Lower lobe of right lung (tissue), 2 donors: Measurements from ENCODE around the gene SMPD3. TPM values are rescaled to one million over a fixed set of nuclear protein-coding genes. Genes with fewer than 3 reads are reported as not detected.

Source experiments
- ATAC-seq, 2 donors: fragments of 200-7000 bp; cut with Tn5 transposase; one replicate each; pipeline ENCODE4 v1.9.1; 2020 to 2022; ENCODE audit warnings: mild to moderate bottlenecking in 2 of 2, moderate library complexity in 2 of 2
- DNase-seq: peaks from one replicate; pipeline ENCODE4 v3.0.0-alpha.2; 2020
- H3K27ac ChIP-seq: fragments of 200-600 bp; one replicate; pipeline ENCODE4 v1.8.0; 2022
- H3K27me3 ChIP-seq: fragments of 200-600 bp; one replicate; pipeline ENCODE4 v1.8.0; 2022; ENCODE audit warnings: low read depth
- H3K36me3 ChIP-seq: fragments of 200-600 bp; one replicate; pipeline ENCODE4 v1.8.0; 2022; ENCODE audit warnings: mild to moderate bottlenecking
- H3K4me1 ChIP-seq: fragments of 200-600 bp; one replicate; pipeline ENCODE4 v1.8.0; 2022
- H3K4me3 ChIP-seq: fragments of 200-600 bp; one replicate; pipeline ENCODE4 v1.8.0; 2022; ENCODE audit warnings: mild to moderate bottlenecking
- H3K9me3 ChIP-seq: fragments of 200-600 bp; one replicate; pipeline ENCODE4 v1.8.0; 2022
- intact Hi-C: fragments of 100-400 bp; cut with DNase I; formaldehyde crosslinking; loops from one replicate; pipeline ENCODE4 v1.11.0; 2022
- total RNA-seq: library from RNA; stranded (reverse); fragmentation: NEBNext Ultra II Directional; extraction: Animal tissue kit (Norgen Biotek cat#: 25700); gene quantifications from one replicate; pipeline ENCODE4 v1.2.1, GENCODE V29; 2021
- TF ChIP-seq, protein P1 (sequence below): fragments of 200-600 bp; IDR thresholded peaks from one replicate; pipeline ENCODE4 v1.8.0; 2022; ENCODE audit warnings: antibody characterized with exemption, mild to moderate bottlenecking
- donor health status: DM: no; HTN: yes; CAD: no; lungs with severe emphysema.

SMPD3 gene
- total RNA-seq, 1 donor from 2014 or later = 3.6 TPM

DNA sequence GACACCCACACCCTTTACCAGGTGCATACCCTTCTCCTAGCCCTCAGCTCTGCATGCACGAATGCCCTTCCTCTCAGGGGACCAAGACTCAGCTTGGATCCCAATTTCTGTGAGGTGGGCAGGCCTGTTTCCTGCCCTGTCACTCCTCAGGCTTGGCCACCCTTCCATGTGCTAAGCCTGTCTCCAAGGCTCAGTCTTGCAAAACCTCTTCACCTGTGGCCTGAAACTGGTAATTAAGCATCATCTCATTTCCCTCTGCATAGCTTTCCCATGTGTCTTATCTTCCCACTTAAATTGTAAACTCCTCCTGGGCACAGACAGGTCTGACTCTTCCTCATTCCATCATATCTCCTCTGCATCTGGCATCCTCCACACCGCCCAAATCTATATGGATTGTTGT, 31.0 kb upstream of the SMPD3 start:
- Histone ChIP-seq H3K4me1 (peaks cover 12% of the 10 kb centered on the region), H3K27ac (no peak overlapping the region), H3K9me3 (no peaks in the 10 kb centered on the region), H3K36me3 (no peaks in the 10 kb centered on the region), H3K4me3 (no peak overlapping the region), H3K27me3 (no peaks in the 10 kb centered on the region)
- intact Hi-C loops = no loop called here
- DNase-seq (no peak), ATAC-seq (no peak)
- TF ChIP-seq, protein P1, sequence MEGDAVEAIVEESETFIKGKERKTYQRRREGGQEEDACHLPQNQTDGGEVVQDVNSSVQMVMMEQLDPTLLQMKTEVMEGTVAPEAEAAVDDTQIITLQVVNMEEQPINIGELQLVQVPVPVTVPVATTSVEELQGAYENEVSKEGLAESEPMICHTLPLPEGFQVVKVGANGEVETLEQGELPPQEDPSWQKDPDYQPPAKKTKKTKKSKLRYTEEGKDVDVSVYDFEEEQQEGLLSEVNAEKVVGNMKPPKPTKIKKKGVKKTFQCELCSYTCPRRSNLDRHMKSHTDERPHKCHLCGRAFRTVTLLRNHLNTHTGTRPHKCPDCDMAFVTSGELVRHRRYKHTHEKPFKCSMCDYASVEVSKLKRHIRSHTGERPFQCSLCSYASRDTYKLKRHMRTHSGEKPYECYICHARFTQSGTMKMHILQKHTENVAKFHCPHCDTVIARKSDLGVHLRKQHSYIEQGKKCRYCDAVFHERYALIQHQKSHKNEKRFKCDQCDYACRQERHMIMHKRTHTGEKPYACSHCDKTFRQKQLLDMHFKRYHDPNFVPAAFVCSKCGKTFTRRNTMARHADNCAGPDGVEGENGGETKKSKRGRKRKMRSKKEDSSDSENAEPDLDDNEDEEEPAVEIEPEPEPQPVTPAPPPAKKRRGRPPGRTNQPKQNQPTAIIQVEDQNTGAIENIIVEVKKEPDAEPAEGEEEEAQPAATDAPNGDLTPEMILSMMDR = no peak

DNA sequence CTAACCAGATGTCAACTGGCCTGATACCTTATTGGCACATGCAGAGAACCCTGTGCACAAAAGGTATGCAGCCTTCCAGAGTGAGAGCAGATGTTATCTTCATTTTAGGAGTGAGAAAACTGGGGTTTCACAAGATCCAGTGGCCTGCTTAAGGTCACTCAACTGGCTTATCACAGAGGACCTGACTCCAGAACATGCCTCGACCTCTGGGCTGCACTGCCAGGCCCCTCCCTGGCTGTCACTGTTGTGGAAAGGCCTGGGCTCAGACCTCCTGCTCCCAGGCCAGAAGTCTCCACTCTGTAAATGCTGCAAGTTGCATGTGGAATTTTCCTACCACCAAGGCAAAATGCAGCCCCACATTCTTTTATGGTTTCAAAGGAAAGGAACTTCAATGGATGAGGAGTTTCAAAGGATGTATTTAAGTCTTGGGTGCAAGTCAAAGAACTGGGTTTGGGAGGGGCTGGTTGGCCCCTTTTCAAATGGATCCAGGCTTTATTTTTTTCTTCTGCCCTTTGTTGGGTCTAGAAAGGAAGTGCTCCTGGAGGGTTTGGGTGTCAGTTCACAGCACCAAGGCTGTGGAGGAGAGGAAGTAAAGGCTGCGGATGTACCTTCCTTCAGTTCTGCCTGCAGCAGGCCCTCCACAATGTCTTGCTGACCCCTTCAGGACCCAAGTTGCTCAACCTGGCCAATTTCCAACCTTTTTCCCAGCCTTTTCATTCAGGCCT, 30.4 kb upstream of the SMPD3 start:
- no peaks in the 10 kb centered on the region for H3K9me3 ChIP-seq
- no peak overlapping the region for H3K27ac ChIP-seq
- no peaks in the 10 kb centered on the region for H3K27me3 ChIP-seq
- ATAC-seq = no peak
- peaks cover 18% of the 10 kb centered on the region for H3K4me1 ChIP-seq
- H3K4me3 ChIP-seq = no peak overlapping the region
- no peaks in the 10 kb centered on the region for H3K36me3 ChIP-seq
- TF ChIP-seq, protein P1 = no peak
- intact Hi-C loops = no loop called here
- no peak for DNase-seq

DNA sequence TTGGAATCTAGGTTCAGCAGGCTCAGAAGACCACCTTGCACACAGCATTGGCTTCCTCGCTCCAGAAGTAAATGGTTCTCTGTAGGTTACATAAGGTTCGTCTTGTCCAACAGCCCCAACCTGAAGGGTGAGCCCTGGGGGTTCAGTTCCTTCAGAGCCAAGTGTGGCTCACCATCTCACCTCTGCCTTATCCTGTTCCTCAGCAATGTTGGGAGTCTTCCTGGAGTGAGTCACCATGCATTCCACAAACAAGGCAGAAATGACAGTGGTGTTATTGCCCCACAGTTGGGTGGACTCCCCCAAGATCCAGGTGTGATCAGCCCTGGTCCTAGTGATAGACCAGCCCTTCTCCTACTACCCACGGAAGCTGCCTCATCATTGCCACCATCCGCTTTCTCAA, 26.8 kb upstream of the SMPD3 start:
- TF ChIP-seq, protein P1 = no peak
- H3K4me1 ChIP-seq = peaks cover 46% of the 10 kb centered on the region

DNA sequence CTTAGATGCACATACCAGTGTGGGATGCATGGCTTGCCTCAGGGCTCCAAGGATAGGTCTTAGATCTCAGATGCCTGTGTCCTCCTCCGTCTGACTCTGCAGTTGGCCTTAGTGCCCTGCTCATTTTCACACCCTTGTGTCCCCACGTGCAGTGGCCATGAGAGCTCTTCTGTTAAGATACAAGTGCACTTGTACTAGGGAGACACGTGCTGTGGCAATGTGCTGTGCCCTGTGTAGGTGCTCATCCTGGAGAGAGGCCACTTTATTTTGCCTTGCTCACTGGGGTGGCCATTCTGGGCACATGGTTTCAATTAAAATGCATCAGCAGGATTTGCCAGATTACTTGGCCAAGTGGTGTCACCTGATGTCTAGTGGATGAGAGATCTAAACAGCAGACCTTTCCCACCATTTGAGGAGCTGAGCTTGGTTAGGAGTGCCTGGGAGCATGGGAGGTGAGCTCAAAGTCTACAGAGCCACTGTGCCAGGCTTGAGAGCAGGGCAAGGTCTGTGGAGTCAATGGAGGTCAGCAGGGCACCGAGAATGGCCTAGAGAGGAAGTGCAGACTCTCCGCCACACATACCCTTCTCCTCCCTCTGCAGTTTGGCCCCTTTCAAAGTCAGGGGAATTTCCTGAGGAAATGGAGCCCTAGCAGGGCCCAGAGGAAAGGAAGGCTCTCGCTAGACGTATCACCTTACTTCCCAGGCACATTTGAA, 25.2 kb upstream of the SMPD3 start:
- DNase-seq = peak; percentile 73
- TF ChIP-seq, protein P1 = no peak
- peak overlapping the region; percentile 44 for H3K27ac ChIP-seq

More for the DNA sequence above, 26.8 kb upstream of the SMPD3 start:
- Histone ChIP-seq H3K4me3 (no peak overlapping the region), H3K9me3 (no peaks in the 10 kb centered on the region), H3K27ac (no peak overlapping the region), H3K27me3 (no peaks in the 10 kb centered on the region), H3K36me3 (no peaks in the 10 kb centered on the region)
- ATAC-seq = no peak
- intact Hi-C loops = no loop called here
- DNase-seq = no peak

DNA sequence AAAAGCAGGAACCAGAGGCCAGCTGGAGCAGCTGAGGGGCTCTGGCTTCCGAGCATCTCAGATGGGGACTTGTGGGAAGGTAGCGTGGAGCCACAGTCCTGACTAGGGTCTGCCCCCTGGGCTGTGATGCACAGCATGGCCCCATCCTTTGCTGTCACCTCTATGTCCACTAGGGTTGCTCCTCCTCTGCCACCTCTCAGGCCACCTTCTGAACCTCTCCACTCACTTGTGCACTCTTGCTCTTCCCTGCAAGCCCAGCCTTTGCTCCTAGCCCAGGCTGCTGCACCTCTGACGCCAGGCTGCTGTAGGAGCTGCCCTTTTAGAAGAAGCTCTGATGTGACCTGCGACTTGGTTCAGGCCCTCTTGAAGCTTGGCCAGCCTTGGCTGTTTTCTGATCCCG, 24.3 kb upstream of the SMPD3 start:
- H3K4me1 ChIP-seq = peaks cover 63% of the 10 kb centered on the region
- H3K4me3 ChIP-seq = no peak overlapping the region
- DNase-seq (no peak), ATAC-seq (no peak)
- intact Hi-C loops = no loop called here
- H3K27me3 ChIP-seq = no peaks in the 10 kb centered on the region
- TF ChIP-seq, protein P1 = no peak
- H3K27ac ChIP-seq = no peak overlapping the region
- no peaks in the 10 kb centered on the region for H3K9me3 ChIP-seq
- no peaks in the 10 kb centered on the region for H3K36me3 ChIP-seq

More for the DNA sequence above, 25.2 kb upstream of the SMPD3 start:
- H3K4me1 ChIP-seq = peaks cover 54% of the 10 kb centered on the region
- no peaks in the 10 kb centered on the region for H3K36me3 ChIP-seq
- no peaks in the 10 kb centered on the region for H3K27me3 ChIP-seq
- no peak overlapping the region for H3K4me3 ChIP-seq
- no peaks in the 10 kb centered on the region for H3K9me3 ChIP-seq
- peak; percentile 50 to 67 for ATAC-seq
- intact Hi-C loops = no loop called here
